Right kidney (tissue), 1 donor: ENCODE data around the gene TRIM14.
"Not testable (repeated sequence)": the region's sequence is repeated elsewhere in the genome, so short reads cannot be mapped to it uniquely, and the experiment has no call there.

ENCODE experiments used
- DNase-seq: peaks from one replicate; pipeline ENCODE4 v3.0.0-alpha.2; 2016

TRIM14 gene

GRCh38 chr9:98047002-98047401, 72.0 kb downstream of the TRIM14 start:
- DNase-seq, result no peak

GRCh38 chr9:98046180-98046543, 72.9 kb downstream of the TRIM14 start:
- no peak for DNase-seq

- DNase-seq, result no peak
These were observed 73.5 kb downstream of the TRIM14 start for GRCh38 chr9:98045234-98046179.

- DNase-seq, result no peak
These were observed 75.1 kb downstream of the TRIM14 start for GRCh38 chr9:98043915-98044314.

- DNase-seq, result no peak
These were observed 78.8 kb downstream of the TRIM14 start for GRCh38 chr9:98040212-98040611.

- DNase-seq, result no peak
These were observed 79.4 kb downstream of the TRIM14 start for GRCh38 chr9:98039607-98040017.

GRCh38 chr9:98038958-98039357, 80.1 kb downstream of the TRIM14 start:
- DNase-seq, result no peak

GRCh38 chr9:98037357-98037756, 81.7 kb downstream of the TRIM14 start:
- DNase-seq, result no peak

GRCh38 chr9:98034593-98035546, 84.2 kb downstream of the TRIM14 start:
- peak; percentile 55 for DNase-seq

GRCh38 chr9:98031935-98032334, 87.1 kb downstream of the TRIM14 start:
- DNase-seq, result no peak

GRCh38 chr9:98031169-98031568, 87.9 kb downstream of the TRIM14 start:
- DNase-seq, result no peak

- DNase-seq, result no peak
These were observed 94.3 kb downstream of the TRIM14 start for GRCh38 chr9:98024702-98025101.

- no peak for DNase-seq
These were observed 96.6 kb downstream of the TRIM14 start for GRCh38 chr9:98022447-98022846.

- no peak for DNase-seq
These were observed 97.5 kb downstream of the TRIM14 start for GRCh38 chr9:98021306-98022040.

GRCh38 chr9:98020476-98021145, 98.4 kb downstream of the TRIM14 start:
- no peak for DNase-seq

- DNase-seq, result not testable (repeated sequence)
These were observed 99.2 kb downstream of the TRIM14 start for GRCh38 chr9:98019869-98020268.
